GM12874 (cell line): ENCODE data around the gene NOG.

Experiments used
- TF ChIP-seq, protein P1 (sequence below): IDR thresholded peaks from 2 replicates; pipeline ENCODE4 v1.5.1; 2011; ENCODE audit warnings: low read depth, mild to moderate bottlenecking, control low read depth, low read length, moderate library complexity; ENCODE audit not compliant: insufficient read depth

The NOG gene

DNA sequence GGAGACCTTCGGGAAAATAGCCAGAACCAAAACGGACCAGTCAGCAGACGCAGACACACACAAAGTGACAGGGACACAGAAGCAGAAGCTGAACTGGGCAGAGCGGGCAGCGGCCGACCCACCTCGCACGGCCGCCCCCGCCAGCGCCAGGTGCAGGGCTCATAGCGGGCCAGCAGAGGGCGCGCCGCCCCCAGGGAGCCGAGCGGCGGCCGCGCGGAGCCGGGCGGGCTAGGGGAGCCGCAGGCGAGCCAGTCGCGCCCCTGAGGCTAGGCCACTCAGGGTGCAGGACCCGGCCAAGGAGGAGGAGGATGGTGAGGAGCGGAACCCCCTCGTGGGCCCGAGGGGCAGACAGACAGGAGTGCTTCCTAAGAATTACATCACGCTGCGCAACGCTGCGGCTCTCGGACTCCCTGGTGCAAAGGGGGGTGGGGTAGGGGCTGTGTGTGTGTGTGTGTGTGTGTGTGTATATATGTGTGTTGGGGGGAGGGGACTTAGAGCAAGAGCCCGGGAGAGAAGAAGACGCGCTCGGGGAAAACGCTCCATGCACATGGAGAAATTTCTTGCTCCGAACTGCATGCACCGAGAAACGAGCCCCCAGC lies 913 bp upstream of the NOG start:
- TF ChIP-seq, protein P1, sequence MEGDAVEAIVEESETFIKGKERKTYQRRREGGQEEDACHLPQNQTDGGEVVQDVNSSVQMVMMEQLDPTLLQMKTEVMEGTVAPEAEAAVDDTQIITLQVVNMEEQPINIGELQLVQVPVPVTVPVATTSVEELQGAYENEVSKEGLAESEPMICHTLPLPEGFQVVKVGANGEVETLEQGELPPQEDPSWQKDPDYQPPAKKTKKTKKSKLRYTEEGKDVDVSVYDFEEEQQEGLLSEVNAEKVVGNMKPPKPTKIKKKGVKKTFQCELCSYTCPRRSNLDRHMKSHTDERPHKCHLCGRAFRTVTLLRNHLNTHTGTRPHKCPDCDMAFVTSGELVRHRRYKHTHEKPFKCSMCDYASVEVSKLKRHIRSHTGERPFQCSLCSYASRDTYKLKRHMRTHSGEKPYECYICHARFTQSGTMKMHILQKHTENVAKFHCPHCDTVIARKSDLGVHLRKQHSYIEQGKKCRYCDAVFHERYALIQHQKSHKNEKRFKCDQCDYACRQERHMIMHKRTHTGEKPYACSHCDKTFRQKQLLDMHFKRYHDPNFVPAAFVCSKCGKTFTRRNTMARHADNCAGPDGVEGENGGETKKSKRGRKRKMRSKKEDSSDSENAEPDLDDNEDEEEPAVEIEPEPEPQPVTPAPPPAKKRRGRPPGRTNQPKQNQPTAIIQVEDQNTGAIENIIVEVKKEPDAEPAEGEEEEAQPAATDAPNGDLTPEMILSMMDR: peak; percentile 93

DNA sequence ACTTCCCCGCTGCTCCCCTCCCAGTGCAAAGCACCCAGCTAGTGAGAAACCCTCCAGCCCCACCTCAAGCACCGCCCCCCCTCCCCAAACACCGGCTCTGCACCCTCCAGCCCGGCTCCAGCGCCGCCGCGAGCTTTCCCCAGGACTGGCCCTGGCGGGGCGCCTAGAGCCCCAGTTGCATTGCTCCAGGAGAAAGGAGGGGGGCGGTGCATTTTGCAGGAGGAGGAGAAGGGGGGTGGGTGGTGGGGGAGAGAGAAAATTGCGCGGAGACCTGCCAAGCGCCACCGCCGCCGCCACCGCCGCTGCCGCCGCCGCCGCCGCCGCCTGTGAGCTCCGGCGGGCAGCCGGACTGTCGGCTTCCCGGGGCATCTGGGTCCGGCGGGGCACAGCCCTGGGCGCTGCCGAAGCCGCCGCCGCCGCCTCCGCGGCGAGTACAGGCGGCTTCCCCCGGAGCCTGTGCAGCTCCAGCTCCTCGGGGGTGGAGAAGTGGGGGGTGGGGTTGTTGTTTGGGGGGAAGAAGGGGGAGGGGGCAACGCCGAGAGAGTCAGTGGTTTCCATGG lies 333 bp upstream of the NOG start:
- TF ChIP-seq, protein P1: no peak

DNA sequence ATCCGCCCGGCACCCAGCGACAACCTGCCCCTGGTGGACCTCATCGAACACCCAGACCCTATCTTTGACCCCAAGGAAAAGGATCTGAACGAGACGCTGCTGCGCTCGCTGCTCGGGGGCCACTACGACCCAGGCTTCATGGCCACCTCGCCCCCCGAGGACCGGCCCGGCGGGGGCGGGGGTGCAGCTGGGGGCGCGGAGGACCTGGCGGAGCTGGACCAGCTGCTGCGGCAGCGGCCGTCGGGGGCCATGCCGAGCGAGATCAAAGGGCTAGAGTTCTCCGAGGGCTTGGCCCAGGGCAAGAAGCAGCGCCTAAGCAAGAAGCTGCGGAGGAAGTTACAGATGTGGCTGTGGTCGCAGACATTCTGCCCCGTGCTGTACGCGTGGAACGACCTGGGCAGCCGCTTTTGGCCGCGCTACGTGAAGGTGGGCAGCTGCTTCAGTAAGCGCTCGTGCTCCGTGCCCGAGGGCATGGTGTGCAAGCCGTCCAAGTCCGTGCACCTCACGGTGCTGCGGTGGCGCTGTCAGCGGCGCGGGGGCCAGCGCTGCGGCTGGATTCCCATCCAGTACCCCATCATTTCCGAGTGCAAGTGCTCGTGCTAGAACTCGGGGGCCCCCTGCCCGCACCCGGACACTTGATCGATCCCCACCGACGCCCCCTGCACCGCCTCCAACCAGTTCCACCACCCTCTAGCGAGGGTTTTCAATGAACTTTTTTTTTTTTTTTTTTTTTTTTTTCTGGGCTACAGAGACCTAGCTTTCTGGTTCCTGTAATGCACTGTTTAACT lies 1.0 kb downstream of the NOG start:
- TF ChIP-seq, protein P1: no peak

GRCh38 chr17:56595108-56595418 lies 1.6 kb downstream of the NOG start:
- TF ChIP-seq, protein P1: no peak

GRCh38 chr17:56595831-56596690 lies 2.6 kb downstream of the NOG start:
- TF ChIP-seq, protein P1: no peak

DNA sequence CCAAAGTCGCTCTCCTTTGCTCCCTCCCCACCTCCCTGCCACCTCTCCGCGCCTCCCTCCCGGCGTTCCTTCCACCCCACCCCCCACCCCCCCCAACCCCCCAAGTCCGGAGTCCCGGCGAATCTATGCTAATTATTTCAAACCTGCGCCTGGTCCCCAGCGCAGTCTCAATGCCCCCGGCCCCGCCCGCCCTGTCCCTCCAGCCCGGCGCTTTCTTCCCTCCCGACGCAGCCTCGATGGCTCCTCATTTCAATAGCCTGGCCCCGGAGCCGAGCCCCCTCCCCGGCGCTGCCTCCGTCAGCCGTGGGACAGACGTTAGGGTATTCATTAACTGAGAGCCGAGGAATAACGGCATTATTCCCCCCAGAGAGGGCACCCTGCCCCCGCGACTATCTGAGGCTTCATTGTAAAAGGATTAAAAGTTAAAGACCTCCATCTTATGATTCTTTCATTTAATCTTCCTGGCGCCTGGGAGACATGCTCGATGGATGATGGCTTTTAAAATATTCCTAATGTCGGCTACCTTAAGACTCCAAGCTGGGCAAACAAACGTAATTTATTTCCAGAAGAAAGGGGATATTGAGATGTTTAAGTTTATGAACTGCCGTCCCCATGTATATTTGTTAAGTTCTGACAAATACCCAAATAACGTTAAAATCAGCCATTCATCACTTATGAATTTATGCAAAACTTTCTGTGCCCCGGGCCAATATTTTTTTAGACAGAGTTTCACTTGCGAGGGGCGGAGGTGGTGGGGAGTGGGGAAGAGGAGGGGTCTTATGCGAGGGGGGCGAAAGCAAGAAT lies 3.4 kb downstream of the NOG start:
- TF ChIP-seq, protein P1: no peak

GRCh38 chr17:56597495-56597990 lies 4.0 kb downstream of the NOG start:
- TF ChIP-seq, protein P1: no peak
